Activated CD4-positive, alpha-beta T cell treated with anti-CD3 and anti-CD28 coated beads, Interleukin-2, amount 50 U/mL, for 48 hours (primary cell): ENCODE measurements around the gene SUN1.
A peak's percentile ranks its signal among the peaks of the same experiment; 100 is the strongest.
"Not testable (repeated sequence)": the region's sequence is repeated elsewhere in the genome, so short reads cannot be mapped to it uniquely, and the experiment has no call there.

Experiments
- DNase-seq, 2 experiments: peaks; one replicate each; pipeline ENCODE4 v3.0.0-alpha.2; 2020

Gene SUN1

DNA sequence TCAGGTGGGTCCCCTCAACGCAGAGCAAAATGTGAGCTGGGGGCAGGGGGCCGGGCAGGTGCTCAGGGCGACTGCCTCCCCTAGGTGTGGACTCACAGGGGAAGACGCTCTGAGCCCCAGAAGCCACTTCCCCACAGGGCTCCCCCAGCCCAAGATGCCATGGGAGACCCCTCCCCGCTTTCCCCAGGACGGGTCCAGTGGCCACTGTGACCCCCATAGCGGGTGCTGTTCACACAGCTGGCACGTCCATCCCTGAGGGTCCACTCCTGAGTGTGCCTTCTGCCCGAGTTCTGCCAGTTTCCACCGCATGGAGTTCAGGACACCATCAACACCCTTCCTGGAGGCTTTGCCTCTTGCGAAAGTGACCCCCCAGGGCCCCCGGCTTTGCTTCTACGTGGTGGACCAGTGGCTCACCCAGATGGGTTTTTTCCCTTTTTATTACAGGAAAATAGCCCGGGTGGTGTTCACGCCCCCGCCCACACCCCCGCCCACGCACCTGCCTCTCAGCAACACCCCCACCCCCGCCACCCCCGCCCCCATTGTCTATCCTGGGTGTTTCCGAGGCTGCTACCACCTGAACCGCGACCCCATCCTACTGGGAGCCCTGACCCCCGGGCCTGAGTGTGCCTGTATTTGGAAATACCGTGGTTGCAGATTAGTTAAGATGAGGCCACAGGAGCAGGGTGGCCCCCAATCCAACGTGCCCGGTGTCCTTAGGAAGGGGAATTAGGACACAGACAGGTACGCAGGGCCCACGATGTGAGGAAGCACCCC, 90.2 kb downstream of the SUN1 start:
- peak; percentile 50 to 59 for DNase-seq

DNA sequence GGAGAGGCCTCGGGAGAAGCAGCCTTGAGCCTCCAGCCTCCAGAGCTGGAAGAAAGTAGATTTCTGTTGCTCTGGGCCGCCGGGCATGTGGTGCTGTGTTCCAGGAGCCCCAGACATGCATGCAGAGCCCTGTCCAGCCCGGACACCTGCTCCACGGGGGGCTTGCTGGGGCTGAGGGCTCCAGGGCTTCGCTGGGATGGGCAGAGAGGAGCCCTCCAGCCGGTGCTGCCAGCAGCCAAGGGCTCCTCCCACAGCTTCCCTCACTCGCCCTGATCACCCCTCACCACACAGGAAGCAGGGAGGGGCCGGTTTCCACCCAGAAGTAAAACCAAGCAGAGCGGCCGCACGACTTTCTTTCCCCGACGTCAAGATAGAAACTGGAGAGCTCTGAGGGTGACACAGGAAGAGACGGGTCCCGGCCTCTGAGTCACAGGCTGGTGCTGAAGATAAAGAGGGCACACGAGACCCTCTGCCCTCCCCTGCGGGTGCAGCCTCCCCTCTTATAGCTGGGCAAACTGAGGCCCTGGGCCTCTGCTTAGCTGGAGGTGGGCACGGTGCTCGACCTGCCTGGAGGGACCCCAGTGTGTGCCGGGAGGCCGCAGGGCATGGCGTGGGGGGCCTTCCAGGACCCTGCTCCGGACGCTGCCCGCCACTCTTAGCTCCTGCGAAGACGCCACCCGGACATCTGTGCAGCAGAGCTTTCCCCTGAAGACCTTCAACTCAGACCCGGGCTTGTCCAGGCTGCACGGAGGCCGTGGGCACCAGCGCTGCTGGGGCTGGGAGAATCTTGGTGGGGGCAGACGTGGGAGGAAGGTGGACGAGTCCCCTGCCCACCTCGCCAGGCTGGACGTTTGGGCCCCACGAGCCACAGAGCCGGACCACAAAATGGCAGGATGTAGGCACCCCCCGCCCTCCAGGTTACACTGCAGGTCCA, 91.1 kb downstream of the SUN1 start:
- DNase-seq, result peak; percentile 93 to 95

DNA sequence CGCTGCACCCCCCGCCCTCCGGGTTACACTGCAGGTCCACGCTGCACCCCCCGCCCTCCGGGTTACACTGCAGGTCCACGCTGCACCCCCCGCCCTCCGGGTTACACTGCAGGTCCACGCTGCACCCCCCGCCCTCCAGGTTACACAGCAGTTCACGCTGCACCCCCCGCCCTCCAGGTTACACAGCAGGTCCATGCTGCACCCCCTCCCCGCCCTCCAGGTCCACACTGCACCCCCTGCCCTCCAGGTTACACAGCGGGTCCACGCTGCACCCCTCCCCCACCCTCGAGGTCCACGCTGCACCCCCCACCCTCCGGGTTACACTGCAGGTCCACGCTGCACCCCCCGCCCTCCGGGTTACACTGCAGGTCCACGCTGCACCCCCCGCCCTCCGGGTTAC, 91.8 kb downstream of the SUN1 start:
- not testable (repeated sequence) for DNase-seq
